Measurements from ENCODE around the gene CMTR1.

Gene CMTR1

GRCh38 chr6:37507690-37508421 lies 74.8 kb downstream of the CMTR1 start:
- no peak overlapping the region for H3K27ac ChIP-seq
- no peak for TF ChIP-seq ZFX (IDR thresholded peaks at IDR 0.05)
- TF ChIP-seq CTCF (conservative IDR thresholded peaks at IDR 0.05) = no peak

GRCh38 chr6:37511201-37511600 lies 78.2 kb downstream of the CMTR1 start:
- TF ChIP-seq CTCF (conservative IDR thresholded peaks at IDR 0.05) = no peak
- no peak for TF ChIP-seq ZFX (IDR thresholded peaks at IDR 0.05)
- no peak overlapping the region for H3K27ac ChIP-seq

- TF ChIP-seq CTCF (conservative IDR thresholded peaks at IDR 0.05) (no peak), ZFX (IDR thresholded peaks at IDR 0.05) (no peak)
- no peak overlapping the region for H3K27ac ChIP-seq
Measured at GRCh38 chr6:37511910-37512399, 78.9 kb downstream of the CMTR1 start.

- TF ChIP-seq ZFX (IDR thresholded peaks at IDR 0.05) (no peak), CTCF (conservative IDR thresholded peaks at IDR 0.05) (no peak)
- H3K27ac ChIP-seq = no peak overlapping the region
Measured at GRCh38 chr6:37512400-37513011, 79.5 kb downstream of the CMTR1 start.

- TF ChIP-seq ZFX (IDR thresholded peaks at IDR 0.05) = no peak
- no peak for TF ChIP-seq CTCF (conservative IDR thresholded peaks at IDR 0.05)
- H3K27ac ChIP-seq = no peak overlapping the region
Measured at GRCh38 chr6:37513155-37513554, 80.1 kb downstream of the CMTR1 start.

- H3K27ac ChIP-seq = no peak overlapping the region
- TF ChIP-seq CTCF (conservative IDR thresholded peaks at IDR 0.05) = no peak
- TF ChIP-seq ZFX (IDR thresholded peaks at IDR 0.05) = no peak
Measured at GRCh38 chr6:37513576-37513975, 80.6 kb downstream of the CMTR1 start.

GRCh38 chr6:37514321-37514771 lies 81.3 kb downstream of the CMTR1 start:
- no peak for TF ChIP-seq CTCF (conservative IDR thresholded peaks at IDR 0.05)
- no peak for TF ChIP-seq ZFX (IDR thresholded peaks at IDR 0.05)
- H3K27ac ChIP-seq = peak overlapping the region; percentile 73; the same call in 1 of the 2 replicates
